ENCODE data around the gene ISM2. TPM values are rescaled to one million over a fixed set of nuclear protein-coding genes. Genes with fewer than 3 reads are reported as not detected.
"Not testable (repeated sequence)": the region's sequence is repeated elsewhere in the genome, so short reads cannot be mapped to it uniquely, and the experiment has no call there.

ISM2 gene
- not detected for total RNA-seq
- long read RNA-seq = 0 reads

GRCh38 chr14:77498120-77498979 lies at the start of gene ISM2:
Gene ISM2, minus strand, starts transcription at chr14:77498816. Its CDS starts 23 bp downstream, at chr14:77498793.
- DNase-seq (ENCODE audit: missing footprints) = no peak
- intact Hi-C loops (cut with DNase I) = no loop called here

GRCh38 chr14:77547512-77548180 lies 49.0 kb upstream of the ISM2 start:
- intact Hi-C loops (cut with DNase I) = no loop called here
- DNase-seq (ENCODE audit: missing footprints) = no peak
- ATAC-seq = no peak

More at GRCh38 chr14:77498120-77498979, at the start of gene ISM2:
- peak; percentile 60 for ATAC-seq

- intact Hi-C loops (cut with DNase I); ATAC-seq: not testable (repeated sequence)
Observed at GRCh38 chr14:77545171-77545570, 46.6 kb upstream of the ISM2 start.

GRCh38 chr14:77544571-77544970 lies 46.0 kb upstream of the ISM2 start:
- intact Hi-C loops (cut with DNase I) = no loop called here
- ATAC-seq = no peak

More at GRCh38 chr14:77545171-77545570, 46.6 kb upstream of the ISM2 start:
- DNase-seq (ENCODE audit: missing footprints) = not testable (repeated sequence)

GRCh38 chr14:77543637-77544334 lies 45.2 kb upstream of the ISM2 start:
- intact Hi-C loops (cut with DNase I) = no loop called here
- ATAC-seq (no peak), DNase-seq (ENCODE audit: missing footprints) (no peak)

More at GRCh38 chr14:77544571-77544970, 46.0 kb upstream of the ISM2 start:
- no peak for DNase-seq (ENCODE audit: missing footprints)

- ATAC-seq (no peak), DNase-seq (ENCODE audit: missing footprints) (no peak)
- intact Hi-C loops (cut with DNase I) = no loop called here
Observed at GRCh38 chr14:77543240-77543551, 44.6 kb upstream of the ISM2 start.

GRCh38 chr14:77542421-77543239 lies 44.0 kb upstream of the ISM2 start:
- ATAC-seq = peak; percentile 39
- no peak for DNase-seq (ENCODE audit: missing footprints)
- intact Hi-C loops (cut with DNase I) = no loop called here

GRCh38 chr14:77541905-77542304 lies 43.3 kb upstream of the ISM2 start:
- DNase-seq (ENCODE audit: missing footprints) (no peak), ATAC-seq (peak; percentile 16)
- intact Hi-C loops (cut with DNase I) = no loop called here

GRCh38 chr14:77536951-77537350 lies 38.3 kb upstream of the ISM2 start:
- ATAC-seq; DNase-seq (ENCODE audit: missing footprints); intact Hi-C loops (cut with DNase I): not testable (repeated sequence)

GRCh38 chr14:77531071-77531470 lies 32.5 kb upstream of the ISM2 start:
- DNase-seq (ENCODE audit: missing footprints) (no peak), ATAC-seq (no peak)
- intact Hi-C loops (cut with DNase I) = no loop called here

- ATAC-seq = no peak
- no peak for DNase-seq (ENCODE audit: missing footprints)
- intact Hi-C loops (cut with DNase I) = no loop called here
Observed at GRCh38 chr14:77529963-77530362, 31.3 kb upstream of the ISM2 start.

GRCh38 chr14:77529213-77529612 lies 30.6 kb upstream of the ISM2 start:
- DNase-seq (ENCODE audit: missing footprints) (no peak), ATAC-seq (no peak)
- intact Hi-C loops (cut with DNase I) = no loop called here

- DNase-seq (ENCODE audit: missing footprints) = not testable (repeated sequence)
Observed at GRCh38 chr14:77528701-77529100, 30.1 kb upstream of the ISM2 start.

GRCh38 chr14:77526266-77526665 lies 27.6 kb upstream of the ISM2 start:
- DNase-seq (ENCODE audit: missing footprints) (no peak), ATAC-seq (no peak)
- intact Hi-C loops (cut with DNase I) = no loop called here

More at GRCh38 chr14:77528701-77529100, 30.1 kb upstream of the ISM2 start:
- ATAC-seq; intact Hi-C loops (cut with DNase I): not testable (repeated sequence)

GRCh38 chr14:77524536-77524935 lies 25.9 kb upstream of the ISM2 start:
- no peak for DNase-seq (ENCODE audit: missing footprints)
- intact Hi-C loops (cut with DNase I) = no loop called here
- ATAC-seq = no peak

- intact Hi-C loops (cut with DNase I) = no loop called here
- ATAC-seq (no peak), DNase-seq (ENCODE audit: missing footprints) (no peak)
Observed at GRCh38 chr14:77523109-77523508, 24.5 kb upstream of the ISM2 start.

GRCh38 chr14:77520555-77520954 lies 21.9 kb upstream of the ISM2 start:
- intact Hi-C loops (cut with DNase I) = no loop called here
- DNase-seq (ENCODE audit: missing footprints) (no peak), ATAC-seq (no peak)

GRCh38 chr14:77516126-77516525 lies 17.5 kb upstream of the ISM2 start:
- intact Hi-C loops (cut with DNase I) = no loop called here

More at GRCh38 chr14:77516126-77516525, 17.5 kb upstream of the ISM2 start:
- ATAC-seq (no peak), DNase-seq (ENCODE audit: missing footprints) (no peak)

All from Right ventricle myocardium inferior (tissue), 1 donor.